Measurements from ENCODE around the gene ELAVL3.

Gene ELAVL3

DNA sequence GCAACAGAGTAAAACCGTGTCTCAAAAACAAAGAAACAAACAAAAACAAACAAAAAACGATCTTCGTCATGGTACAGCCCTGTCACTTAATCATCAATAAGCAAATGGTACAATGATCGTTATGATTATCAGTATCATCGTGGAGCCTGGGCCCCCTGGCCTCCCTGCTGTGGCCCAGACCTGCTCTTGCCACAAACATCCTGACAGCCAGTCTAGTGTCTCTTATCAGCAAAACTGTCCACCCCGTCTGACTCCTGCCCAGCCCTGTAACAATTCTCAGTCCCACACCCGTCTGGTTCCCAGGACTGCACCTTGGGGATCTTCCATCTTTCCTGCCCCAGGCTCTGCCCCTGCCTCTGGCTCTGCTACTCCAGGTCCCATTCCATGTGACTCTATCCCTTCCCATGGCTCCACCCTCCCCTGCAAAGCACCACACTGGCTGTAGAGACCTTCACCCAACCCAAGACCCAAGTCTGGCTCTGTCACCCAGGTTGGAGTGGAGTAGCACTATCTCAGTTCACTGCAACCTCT, 19.1 kb upstream of the ELAVL3 start:
- no peak overlapping the region for H3K27ac ChIP-seq (ENCODE audit: low read length)
- H3K9ac ChIP-seq (ENCODE audit: low read depth, low read length) = no peak overlapping the region
- peaks cover 22% of the 10 kb centered on the region for H3K36me3 ChIP-seq (ENCODE audit: insufficient read depth, low read length)
- 0 out of 2 replicates have a peak, but pooled peaks cover 4% of the 10 kb centered on the region for H4K20me1 ChIP-seq (ENCODE audit: insufficient read depth, low read length)
- H3K4me3 ChIP-seq (ENCODE audit: low read depth in 1 of 2, low read length in 2 of 2) = no peak overlapping the region
- no peaks in the 10 kb centered on the region for H3K27me3 ChIP-seq (ENCODE audit: insufficient read depth, low read length, poor library complexity)
- H3K9me3 ChIP-seq (ENCODE audit: insufficient read depth, low read length, severe bottlenecking) = no peaks in the 10 kb centered on the region
- no peak for ATAC-seq (ENCODE audit: insufficient read depth, low read depth)
- no peak for TF ChIP-seq EZH2 (IDR thresholded peaks at IDR 0.05; ENCODE audit: borderline replicate concordance, low read depth, low read length, severe bottlenecking)
- TF ChIP-seq, protein P1, sequence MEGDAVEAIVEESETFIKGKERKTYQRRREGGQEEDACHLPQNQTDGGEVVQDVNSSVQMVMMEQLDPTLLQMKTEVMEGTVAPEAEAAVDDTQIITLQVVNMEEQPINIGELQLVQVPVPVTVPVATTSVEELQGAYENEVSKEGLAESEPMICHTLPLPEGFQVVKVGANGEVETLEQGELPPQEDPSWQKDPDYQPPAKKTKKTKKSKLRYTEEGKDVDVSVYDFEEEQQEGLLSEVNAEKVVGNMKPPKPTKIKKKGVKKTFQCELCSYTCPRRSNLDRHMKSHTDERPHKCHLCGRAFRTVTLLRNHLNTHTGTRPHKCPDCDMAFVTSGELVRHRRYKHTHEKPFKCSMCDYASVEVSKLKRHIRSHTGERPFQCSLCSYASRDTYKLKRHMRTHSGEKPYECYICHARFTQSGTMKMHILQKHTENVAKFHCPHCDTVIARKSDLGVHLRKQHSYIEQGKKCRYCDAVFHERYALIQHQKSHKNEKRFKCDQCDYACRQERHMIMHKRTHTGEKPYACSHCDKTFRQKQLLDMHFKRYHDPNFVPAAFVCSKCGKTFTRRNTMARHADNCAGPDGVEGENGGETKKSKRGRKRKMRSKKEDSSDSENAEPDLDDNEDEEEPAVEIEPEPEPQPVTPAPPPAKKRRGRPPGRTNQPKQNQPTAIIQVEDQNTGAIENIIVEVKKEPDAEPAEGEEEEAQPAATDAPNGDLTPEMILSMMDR (IDR thresholded peaks at IDR 0.05; ENCODE audit: borderline replicate concordance, extremely low read depth, low read length, poor library complexity, severe bottlenecking) = no peak
- peaks cover 7% of the 10 kb centered on the region for H3K79me2 ChIP-seq (ENCODE audit: insufficient read depth, low read length)
- no peak overlapping the region for H2AFZ ChIP-seq (ENCODE audit: low read depth, low read length)
- DNase-seq = no peak
- no peak overlapping the region for H3K4me2 ChIP-seq (ENCODE audit: insufficient read depth, low read length)
- H3K4me1 ChIP-seq (ENCODE audit: insufficient read depth, low read length) = peaks cover 7% of the 10 kb centered on the region

DNA sequence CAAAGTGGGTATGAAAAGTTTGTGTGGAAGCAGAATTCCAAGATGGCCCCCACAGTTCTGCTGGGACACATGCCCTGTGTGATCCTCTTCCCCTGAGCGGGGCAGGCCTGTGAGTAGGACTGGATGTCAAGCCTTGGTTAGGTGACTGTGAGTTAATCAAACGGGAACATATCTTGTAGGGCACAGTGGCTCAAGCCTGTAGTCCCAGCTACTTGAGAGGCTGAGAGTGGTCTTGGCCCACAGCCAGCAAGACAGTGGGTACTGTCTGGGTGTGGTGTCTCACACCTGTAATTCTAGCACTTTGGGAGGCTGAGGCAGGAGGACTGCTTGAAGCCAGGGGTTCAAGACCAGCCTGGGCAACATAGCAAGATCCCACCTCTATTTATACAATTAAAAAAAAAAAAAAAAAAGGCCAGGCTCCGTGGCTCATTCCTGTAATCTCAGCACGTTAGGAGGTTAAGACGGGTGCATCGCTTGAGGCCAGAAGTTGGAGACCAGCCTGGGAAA, 18.4 kb upstream of the ELAVL3 start:
- no peak for TF ChIP-seq EZH2 (IDR thresholded peaks at IDR 0.05; ENCODE audit: borderline replicate concordance, low read depth, low read length, severe bottlenecking)
- TF ChIP-seq, protein P1 (IDR thresholded peaks at IDR 0.05; ENCODE audit: borderline replicate concordance, extremely low read depth, low read length, poor library complexity, severe bottlenecking) = no peak

DNA sequence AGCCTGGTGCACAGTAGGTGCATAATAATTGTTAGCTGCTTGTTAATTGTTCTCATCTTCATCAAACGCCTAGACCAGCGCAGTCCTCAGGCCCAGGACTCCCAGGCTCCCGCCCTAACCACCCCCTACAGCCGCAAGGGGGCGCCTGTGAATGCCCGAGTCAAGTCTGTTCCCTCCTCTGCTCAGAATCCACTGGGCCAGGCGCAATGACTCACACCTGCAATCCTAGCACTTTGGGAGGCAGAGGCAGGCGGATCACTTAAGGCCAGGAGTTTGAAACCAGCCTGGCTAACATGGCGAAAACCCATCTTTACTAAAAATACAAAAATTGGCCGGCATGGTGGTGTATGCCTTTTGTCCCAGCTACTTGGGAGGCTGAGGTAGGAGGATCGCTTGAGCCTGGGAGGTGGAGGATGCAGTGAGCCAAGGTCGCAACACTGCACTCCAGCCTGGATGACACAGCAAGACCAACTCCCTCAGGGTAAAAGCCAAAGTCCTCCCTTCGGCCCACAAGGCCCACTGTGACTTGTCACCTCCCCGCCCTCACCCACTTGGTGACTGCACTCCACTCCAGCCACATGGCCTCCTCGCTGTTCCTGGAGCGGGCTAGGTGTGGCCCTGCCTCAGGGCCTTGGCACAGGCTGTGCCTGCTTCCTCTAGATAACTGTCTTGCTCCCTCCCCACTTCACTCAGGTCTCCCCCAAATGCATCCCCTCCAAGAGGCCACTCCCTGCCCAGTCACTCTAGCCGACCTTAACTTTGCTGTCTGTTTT, 15.7 kb upstream of the ELAVL3 start:
- Histone ChIP-seq H3K27ac (ENCODE audit: low read length) (no peak overlapping the region), H3K9ac (ENCODE audit: low read depth, low read length) (no peak overlapping the region), H3K9me3 (ENCODE audit: insufficient read depth, low read length, severe bottlenecking) (no peaks in the 10 kb centered on the region), H3K36me3 (ENCODE audit: insufficient read depth, low read length) (peaks cover 31% of the 10 kb centered on the region), H2AFZ (ENCODE audit: low read depth, low read length) (no peak overlapping the region), H4K20me1 (ENCODE audit: insufficient read depth, low read length) (0 out of 2 replicates have a peak, but pooled peaks cover 4% of the 10 kb centered on the region), H3K4me2 (ENCODE audit: insufficient read depth, low read length) (no peak overlapping the region), H3K4me3 (ENCODE audit: low read depth in 1 of 2, low read length in 2 of 2) (no peak overlapping the region), H3K4me1 (ENCODE audit: insufficient read depth, low read length) (no peaks in the 10 kb centered on the region), H3K79me2 (ENCODE audit: insufficient read depth, low read length) (no peaks in the 10 kb centered on the region), H3K27me3 (ENCODE audit: insufficient read depth, low read length, poor library complexity) (no peaks in the 10 kb centered on the region)
- no peak for TF ChIP-seq EZH2 (IDR thresholded peaks at IDR 0.05; ENCODE audit: borderline replicate concordance, low read depth, low read length, severe bottlenecking)
- TF ChIP-seq, protein P1 (IDR thresholded peaks at IDR 0.05; ENCODE audit: borderline replicate concordance, extremely low read depth, low read length, poor library complexity, severe bottlenecking) = peak; percentile 78
- DNase-seq (peak; percentile 71), ATAC-seq (ENCODE audit: insufficient read depth, low read depth) (peak; percentile 93)

More for the DNA sequence above, 18.4 kb upstream of the ELAVL3 start:
- Histone ChIP-seq H3K4me3 (ENCODE audit: low read depth in 1 of 2, low read length in 2 of 2) (no peak overlapping the region), H3K27ac (ENCODE audit: low read length) (no peak overlapping the region), H3K36me3 (ENCODE audit: insufficient read depth, low read length) (peaks cover 26% of the 10 kb centered on the region), H3K27me3 (ENCODE audit: insufficient read depth, low read length, poor library complexity) (no peaks in the 10 kb centered on the region), H4K20me1 (ENCODE audit: insufficient read depth, low read length) (0 out of 2 replicates have a peak, but pooled peaks cover 4% of the 10 kb centered on the region), H3K79me2 (ENCODE audit: insufficient read depth, low read length) (peaks cover 7% of the 10 kb centered on the region), H3K4me2 (ENCODE audit: insufficient read depth, low read length) (no peak overlapping the region), H3K9me3 (ENCODE audit: insufficient read depth, low read length, severe bottlenecking) (no peaks in the 10 kb centered on the region), H3K4me1 (ENCODE audit: insufficient read depth, low read length) (peaks cover under 1% of the 10 kb centered on the region; the same call in 1 of the 2 replicates), H2AFZ (ENCODE audit: low read depth, low read length) (no peak overlapping the region), H3K9ac (ENCODE audit: low read depth, low read length) (no peak overlapping the region)
- ATAC-seq (ENCODE audit: insufficient read depth, low read depth) = no peak
- DNase-seq = no peak
